GM13976 (cell line): ENCODE results near the gene KAT6B.

Experiments used
- DNase-seq: peaks from one replicate; pipeline ENCODE4 v3.0.0; 2012; ENCODE audit warnings: low spot score
- CTCF ChIP-seq: IDR thresholded peaks from 2 replicates; pipeline ENCODE4 v1.5.1; 2012; ENCODE audit warnings: borderline replicate concordance, mild to moderate bottlenecking; ENCODE audit not compliant: insufficient read depth; ENCODE audit errors: extremely low read depth, missing control alignments, control extremely low read depth
- in situ Hi-C: fragments of 300-500 bp; cut with MboI; formaldehyde crosslinking; loops from one replicate; pipeline ENCODE4 v1.12.0; 2022; ENCODE audit warnings: low sequenced_read_pairs, mixed read lengths, inconsistent platforms; ENCODE audit not compliant: unreplicated experiment

KAT6B gene

GRCh38 chr10:74949843-74950765, 123.7 kb downstream of the KAT6B start:
- in situ Hi-C loops = no loop called here
- no peak for TF ChIP-seq CTCF
- no peak for DNase-seq

- in situ Hi-C loops = no loop called here
- DNase-seq = no peak
- TF ChIP-seq CTCF = no peak
Observed at GRCh38 chr10:74953214-74953613, 126.8 kb downstream of the KAT6B start.

GRCh38 chr10:74955796-74956195, 129.4 kb downstream of the KAT6B start:
- no peak for DNase-seq
- in situ Hi-C loops = no loop called here
- TF ChIP-seq CTCF = no peak

- in situ Hi-C loops = no loop called here
- TF ChIP-seq CTCF = no peak
Observed at GRCh38 chr10:74956555-74957111, 130.2 kb downstream of the KAT6B start.

GRCh38 chr10:74957285-74957961, 131.0 kb downstream of the KAT6B start:
- DNase-seq = no peak
- no peak for TF ChIP-seq CTCF
- in situ Hi-C loops = no loop called here

More at GRCh38 chr10:74956555-74957111, 130.2 kb downstream of the KAT6B start:
- no peak for DNase-seq

GRCh38 chr10:74958316-74958715, 131.9 kb downstream of the KAT6B start:
- TF ChIP-seq CTCF = no peak

More at GRCh38 chr10:74958316-74958715, 131.9 kb downstream of the KAT6B start:
- in situ Hi-C loops = no loop called here
- DNase-seq = no peak
